NB4 (cell line): ENCODE data around the gene PDE9A.

Source experiments
- DNase-seq: peaks from one replicate; pipeline ENCODE4 v3.0.0; 2010; ENCODE audit warnings: low read depth
- H3K4me3 ChIP-seq: one replicate; pipeline ENCODE4 v1.5.1; 2011; ENCODE audit warnings: mild to moderate bottlenecking, low read depth, low read length, moderate library complexity
- CTCF ChIP-seq: IDR thresholded peaks from one replicate; pipeline ENCODE4 v1.5.1; 2012; ENCODE audit warnings: low read depth, low read length
- MAX ChIP-seq: IDR thresholded peaks from 2 replicates; pipeline ENCODE4 v1.6.1; 2011; ENCODE audit warnings: low read depth, low read length
- MYC ChIP-seq: IDR thresholded peaks from 2 replicates; pipeline ENCODE4 v1.6.1; 2011; ENCODE audit warnings: low read depth, low read length
- POLR2A ChIP-seq: IDR thresholded peaks from 2 replicates; pipeline ENCODE4 v1.6.1; 2011; ENCODE audit warnings: mild to moderate bottlenecking; ENCODE audit not compliant: insufficient read length; ENCODE audit errors: extremely low read depth

The PDE9A gene

GRCh38 chr21:42766739-42767560, 113.5 kb downstream of the PDE9A start:
- no peak overlapping the region for H3K4me3 ChIP-seq
- no peak for TF ChIP-seq MYC
- no peak for DNase-seq

GRCh38 chr21:42767561-42767835, 114.1 kb downstream of the PDE9A start:
- TF ChIP-seq POLR2A: no peak
- TF ChIP-seq MYC: no peak
- TF ChIP-seq MAX: no peak
- no peak for TF ChIP-seq CTCF
- DNase-seq: no peak

GRCh38 chr21:42768324-42769121, 115.1 kb downstream of the PDE9A start:
- no peak for DNase-seq
- H3K4me3 ChIP-seq: no peak overlapping the region
- TF ChIP-seq MYC (no peak), POLR2A (no peak), MAX (no peak), CTCF (no peak)

More at GRCh38 chr21:42767561-42767835, 114.1 kb downstream of the PDE9A start:
- no peak overlapping the region for H3K4me3 ChIP-seq

GRCh38 chr21:42769183-42769819, 115.9 kb downstream of the PDE9A start:
- no peak for TF ChIP-seq CTCF
- no peak for TF ChIP-seq MAX
- TF ChIP-seq POLR2A: no peak
- no peak for TF ChIP-seq MYC
- DNase-seq: no peak
- H3K4me3 ChIP-seq: no peak overlapping the region

GRCh38 chr21:42769820-42770716, 116.6 kb downstream of the PDE9A start:
- no peak for TF ChIP-seq MYC
- TF ChIP-seq POLR2A: no peak
- no peak for TF ChIP-seq CTCF
- TF ChIP-seq MAX: no peak
- H3K4me3 ChIP-seq: no peak overlapping the region
- DNase-seq: no peak
